CD14-positive monocyte (primary cell): ENCODE measurements around the gene FOXF2. TPM values are rescaled to one million over a fixed set of nuclear protein-coding genes. Genes with fewer than 3 reads are reported as not detected.

ENCODE experiments used
- DNase-seq, 3 donors: peaks; one replicate each; pipeline ENCODE4 v3.0.0-alpha.2; 2011 to 2022
- H2AFZ ChIP-seq: 2 replicates; pipeline ENCODE4 v1.6.0; 2012; ENCODE audit warnings: mild to moderate bottlenecking, low read depth, low read length, inconsistent platforms; ENCODE audit not compliant: insufficient read depth, poor library complexity, severe bottlenecking
- H3K27ac ChIP-seq, 2 donors: 1 replicate in 1 of 2; 2 replicates in 1 of 2; pipeline ENCODE4 v1.5.1; 2012 to 2013; ENCODE audit warnings: low read length in 2 of 2, control low read depth in 1 of 2, inconsistent platforms in 1 of 2, low read depth in 1 of 2, mild to moderate bottlenecking in 1 of 2
- H3K27me3 ChIP-seq, 2 donors: one replicate each; pipeline versions ENCODE4 v1.6.0 to v1.6.1; 2011 to 2013; ENCODE audit warnings: low read length in 2 of 2; ENCODE audit not compliant: control insufficient read depth in 2 of 2, insufficient read depth in 2 of 2
- H3K36me3 ChIP-seq, 2 donors: replicated peaks in 1 of 2; 1 replicate in 1 of 2; 2 replicates in 1 of 2; pipeline versions ENCODE4 v1.5.1 to v1.6.1; 2012 to 2013; ENCODE audit warnings: low read length in 2 of 2, control low read depth in 1 of 2, inconsistent platforms in 1 of 2, mild to moderate bottlenecking in 1 of 2; ENCODE audit not compliant: insufficient read depth in 2 of 2, control insufficient read depth in 1 of 2
- H3K4me1 ChIP-seq, 2 donors: 1 replicate in 1 of 2; 2 replicates in 1 of 2; pipeline versions ENCODE4 v1.5.1 to v1.6.1; 2012 to 2013; ENCODE audit warnings: low read length in 2 of 2, control low read depth in 1 of 2, inconsistent platforms in 1 of 2, mild to moderate bottlenecking in 1 of 2, moderate library complexity in 1 of 2; ENCODE audit not compliant: insufficient read depth in 2 of 2, control insufficient read depth in 1 of 2
- H3K4me2 ChIP-seq: replicated peaks from 2 replicates; pipeline ENCODE3; 2012; ENCODE audit warnings: low read length, moderate library complexity, mild to moderate bottlenecking; ENCODE audit not compliant: poor library complexity, severe bottlenecking; ENCODE audit errors: extremely low read depth
- H3K4me3 ChIP-seq, 3 experiments: fragments of 200-600 bp in 1 of 3; sonication (generic) in 1 of 3; replicated peaks in 1 of 3; 1 replicate in 2 of 3; 2 replicates in 1 of 3; pipeline ENCODE4 v1.5.1; 2011 to 2013; ENCODE audit warnings: low read length in 3 of 3, mild to moderate bottlenecking in 3 of 3, control low read depth in 2 of 3, low read depth in 2 of 3, inconsistent platforms in 1 of 3, moderate library complexity in 1 of 3
- H3K79me2 ChIP-seq: 2 replicates; pipeline ENCODE4 v1.6.0; 2012; ENCODE audit warnings: mild to moderate bottlenecking, control low read depth, inconsistent platforms, low read length, moderate library complexity; ENCODE audit not compliant: insufficient read depth
- H3K9ac ChIP-seq: 2 replicates; pipeline ENCODE4 v1.6.0; 2017; ENCODE audit warnings: low read length, mild to moderate bottlenecking; ENCODE audit not compliant: insufficient read depth, poor library complexity, severe bottlenecking
- H3K9me3 ChIP-seq, 2 donors: replicated peaks in 1 of 2; 1 replicate in 1 of 2; 2 replicates in 1 of 2; pipeline versions ENCODE4 v1.5.1 to v1.6.1; 2012 to 2013; ENCODE audit warnings: low read length in 2 of 2, control low read depth in 1 of 2; ENCODE audit not compliant: control insufficient read depth in 1 of 2, insufficient read depth in 1 of 2
- H4K20me1 ChIP-seq: 2 replicates; pipeline ENCODE4 v1.6.0; 2012; ENCODE audit warnings: mild to moderate bottlenecking, low read length, control low read depth, moderate library complexity; ENCODE audit not compliant: insufficient read depth
- H3K27ac Mint-ChIP-seq, 7 donors: one replicate each; pipeline ENCODE4 v1.8.0; 2020; ENCODE audit warnings: mild to moderate bottlenecking in 7 of 7, mixed read lengths in 7 of 7, moderate library complexity in 6 of 7, inconsistent platforms in 2 of 7
- H3K27me3 Mint-ChIP-seq, 3 donors: one replicate each; pipeline ENCODE4 v1.8.0; 2021 to 2022; ENCODE audit warnings: low read depth in 3 of 3, mild to moderate bottlenecking in 3 of 3, mixed read lengths in 3 of 3, moderate library complexity in 3 of 3, inconsistent platforms in 1 of 3
- H3K36me3 Mint-ChIP-seq, 2 donors: one replicate each; pipeline ENCODE4 v1.8.0; 2020; ENCODE audit warnings: mixed read lengths in 2 of 2, inconsistent platforms in 1 of 2, mild to moderate bottlenecking in 1 of 2
- H3K4me1 Mint-ChIP-seq: one replicate; pipeline ENCODE4 v1.8.0; 2020; ENCODE audit warnings: mild to moderate bottlenecking, mixed read lengths
- H3K4me3 Mint-ChIP-seq, 2 donors: one replicate each; pipeline ENCODE4 v1.8.0; 2020; ENCODE audit warnings: mild to moderate bottlenecking in 2 of 2, mixed read lengths in 2 of 2, moderate library complexity in 1 of 2
- H3K9me3 Mint-ChIP-seq, 7 donors: one replicate each; pipeline ENCODE4 v1.8.0; 2020 to 2022; ENCODE audit warnings: mixed read lengths in 7 of 7, mild to moderate bottlenecking in 6 of 7, moderate library complexity in 6 of 7, inconsistent platforms in 2 of 7
- CTCF ChIP-seq: fragments of 200-600 bp; IDR thresholded peaks from one replicate; pipeline ENCODE4 v1.8.0; 2022; ENCODE audit warnings: antibody characterized with exemption, mild to moderate bottlenecking
- WGBS: methylation state at CpG from one replicate; pipeline ENCODE4 v1.1.5; 2013; ENCODE audit warnings: missing lambda C conversion rate; ENCODE audit not compliant: insufficient coverage; 5-methylcytosine and 5-hydroxymethylcytosine counted together
- intact Hi-C, 2 donors: fragments of 100-400 bp; cut with micrococcal nuclease; formaldehyde crosslinking; loops; one replicate each; pipeline versions ENCODE4 v1.15.0 to v1.15.1; 2023
- polyA plus RNA-seq, 3 donors: library from polyadenylated mRNA; depleted of rRNA in 1 of 3; unstranded in 2 of 3; stranded (reverse) in 1 of 3; fragments of 300-500 nt in 2 of 3; fragments of >200 nt in 1 of 3; fragmentation: Illumina TruSeq in 2 of 3; gene quantifications; 1 replicate in 2 of 3; 2 replicates in 1 of 3; pipeline ENCODE4 v1.2.3, GENCODE V29; 2012 to 2021

Gene FOXF2
- polyA plus RNA-seq, 3 donors = 0.03 TPM; not detected in 2

DNA sequence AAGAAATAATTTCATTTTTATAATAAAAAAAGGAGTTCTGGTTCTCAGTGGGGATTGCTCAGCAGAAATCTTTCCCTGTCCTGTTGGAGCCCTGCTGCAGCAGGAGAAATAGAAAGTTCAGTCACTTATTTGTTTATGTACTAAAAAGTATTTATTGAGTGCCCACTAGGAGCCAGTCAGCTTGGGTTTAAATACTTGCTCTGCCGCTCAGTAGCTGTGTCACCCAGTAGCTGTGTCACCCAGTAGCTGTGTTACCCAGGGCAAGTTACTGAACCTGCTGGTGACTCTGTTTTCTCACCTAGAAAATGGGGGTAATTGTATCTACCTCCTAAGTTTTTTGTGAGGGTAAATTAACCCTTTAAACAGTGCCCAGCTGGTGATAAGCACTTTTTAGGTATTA, 32.9 kb downstream of the FOXF2 start:
- H3K27ac Mint-ChIP-seq = no peak overlapping the region
- Histone ChIP-seq H3K27ac (no peak overlapping the region), H2AFZ (no peak overlapping the region), H3K4me3 (no peak overlapping the region), H3K36me3 (no peaks in the 10 kb centered on the region), H3K4me2 (no peak overlapping the region), H3K79me2 (no peaks in the 10 kb centered on the region), H3K4me1 (no peaks in the 10 kb centered on the region), H4K20me1 (no peaks in the 10 kb centered on the region), H3K9ac (no peak overlapping the region), H3K27me3 (peaks cover 0 to 4% of the 10 kb centered on the region in 2 donors), H3K9me3 (no peaks in the 10 kb centered on the region)
- no peak overlapping the region for H3K4me3 Mint-ChIP-seq
- DNase-seq = no peak
- intact Hi-C loops = no loop called here
- peaks cover 20 to 27% (median 24%) of the 10 kb centered on the region in 3 donors for H3K27me3 Mint-ChIP-seq
- H3K9me3 Mint-ChIP-seq = peaks cover 0 to 9% (median 2%) of the 10 kb centered on the region in 7 donors
- H3K36me3 Mint-ChIP-seq = no peaks in the 10 kb centered on the region
- 100% methylated on average over 1 of the region's 1 CpG for WGBS
- no peak for TF ChIP-seq CTCF
- peaks cover 3% of the 10 kb centered on the region for H3K4me1 Mint-ChIP-seq

DNA sequence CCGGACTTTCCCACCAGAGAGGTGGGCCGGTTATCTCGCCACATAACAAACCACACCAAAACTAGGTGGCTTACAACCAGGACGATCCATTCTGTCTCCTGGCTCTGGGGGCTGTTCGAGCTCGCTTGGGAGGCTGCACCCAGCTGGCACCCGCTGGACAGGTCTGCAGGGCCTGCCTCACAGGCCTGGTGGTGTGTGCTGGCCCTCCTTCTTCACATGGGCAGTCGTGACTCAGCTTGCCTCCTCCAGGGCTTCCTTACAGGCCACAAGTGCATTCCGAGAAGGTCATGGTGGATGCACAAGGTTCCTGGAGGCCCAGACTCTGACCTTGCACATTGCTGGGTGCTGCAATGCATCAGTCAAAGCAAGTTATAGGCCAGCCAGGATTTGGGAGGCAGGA, 34.2 kb downstream of the FOXF2 start:
- intact Hi-C loops = no loop called here
- no peak overlapping the region for H3K27ac ChIP-seq
- H3K4me2 ChIP-seq = no peak overlapping the region
- H2AFZ ChIP-seq = no peak overlapping the region
- Mint-ChIP-seq H3K4me3 (no peak overlapping the region), H3K27me3 (peaks cover 21 to 25% (median 25%) of the 10 kb centered on the region in 3 donors), H3K9me3 (peaks cover 0 to 9% (median 2%) of the 10 kb centered on the region in 7 donors), H3K36me3 (no peaks in the 10 kb centered on the region), H3K27ac (no peak overlapping the region), H3K4me1 (peaks cover 3% of the 10 kb centered on the region)
- no peaks in the 10 kb centered on the region for H3K36me3 ChIP-seq
- H4K20me1 ChIP-seq = no peaks in the 10 kb centered on the region
- no peak for TF ChIP-seq CTCF
- H3K4me1 ChIP-seq = no peaks in the 10 kb centered on the region
- peaks cover 0 to 4% of the 10 kb centered on the region in 2 donors for H3K27me3 ChIP-seq
- no peaks in the 10 kb centered on the region for H3K79me2 ChIP-seq
- no peak overlapping the region for H3K4me3 ChIP-seq
- H3K9ac ChIP-seq = no peak overlapping the region
- DNase-seq = no peak
- WGBS = 90% methylated on average over 7 of the region's 9 CpGs
- no peaks in the 10 kb centered on the region for H3K9me3 ChIP-seq
